OCI-LY1 (cell line): ENCODE measurements around the gene PCBP1.

Experiments
- CTCF ChIP-seq: fragments of 200-600 bp; sonication (generic), shearing (Covaris generic); IDR thresholded peaks from 2 replicates; pipeline ENCODE4 v1.5.1; 2017; ENCODE audit warnings: mild to moderate bottlenecking, antibody characterized with exemption, low read length, moderate library complexity, mixed read lengths
- EZH2 ChIP-seq: fragments of 200-600 bp; sonication (generic), shearing (Covaris generic); IDR thresholded peaks from 2 replicates; pipeline ENCODE4 v1.8.0; 2017; ENCODE audit warnings: borderline replicate concordance, mixed run types, mild to moderate bottlenecking, antibody characterized with exemption, low read length, moderate library complexity, mixed read lengths

GRCh38 chr2:70113359-70114070 lies 26.2 kb downstream of the PCBP1 start:
- TF ChIP-seq CTCF: no peak
- no peak for TF ChIP-seq EZH2
